CD4-positive, alpha-beta T cell treated with Interleukin-1 beta for 1 hour (primary cell): ENCODE measurements around the gene UTP20.

ENCODE experiments used
- DNase-seq, 2 donors: peaks; one replicate each; pipeline ENCODE4 v3.0.0-alpha.2; 2020 to 2022

UTP20 gene

DNA sequence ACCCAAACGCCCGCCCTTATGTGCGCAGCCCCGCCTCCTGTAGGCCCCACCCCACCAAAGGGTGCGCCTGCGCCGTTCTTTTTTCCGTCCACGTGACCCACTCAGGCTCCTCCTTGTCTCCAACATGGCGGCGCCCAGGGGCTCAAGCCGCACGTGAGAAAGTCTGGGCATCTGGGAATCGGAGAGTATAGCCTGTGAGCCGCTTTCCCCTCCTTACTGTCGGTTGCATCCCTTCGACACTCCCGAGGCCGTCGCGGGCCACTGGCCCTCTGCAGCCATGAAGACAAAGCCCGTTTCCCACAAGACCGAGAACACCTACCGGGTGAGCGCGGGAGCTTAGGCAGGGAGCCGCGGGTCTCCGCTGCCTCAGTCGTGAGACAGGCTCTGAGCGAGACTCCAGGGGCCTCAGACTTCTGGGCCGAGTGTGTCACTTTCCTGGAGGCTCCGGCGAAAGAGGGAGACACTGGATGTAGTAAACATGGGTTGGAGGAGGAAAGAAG, at the start of gene UTP20:
TSS of gene UTP20 (plus strand) at position 100 of the 500 bp plus-strand sequence. CDS start at position 278, 178 bp downstream.
- DNase-seq: peak; percentile 90 to 94

- DNase-seq: no peak
Observed at GRCh38 chr12:101230547-101230946, 49.4 kb upstream of the UTP20 start.

DNA sequence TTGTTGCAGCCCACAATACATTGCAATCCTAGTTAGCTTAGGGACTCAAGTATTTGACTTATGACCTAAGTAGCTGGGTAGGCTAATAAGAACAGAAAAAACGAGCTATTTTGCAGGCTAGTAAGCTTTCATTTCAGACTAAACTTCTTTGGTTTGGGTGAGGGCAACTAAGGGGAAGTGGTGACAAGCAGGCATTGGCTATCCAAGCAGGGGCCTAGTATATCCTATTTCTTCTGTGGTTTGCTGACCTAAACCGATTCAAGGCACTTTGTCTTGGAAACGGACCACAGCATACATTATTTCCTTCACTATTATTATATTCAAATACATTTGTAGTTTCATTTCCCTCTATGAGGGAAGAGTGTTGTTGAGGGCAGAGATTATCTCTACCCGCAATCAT, 48.3 kb upstream of the UTP20 start:
- DNase-seq: no peak

- no peak for DNase-seq
Observed at GRCh38 chr12:101235686-101236085, 44.2 kb upstream of the UTP20 start.

DNA sequence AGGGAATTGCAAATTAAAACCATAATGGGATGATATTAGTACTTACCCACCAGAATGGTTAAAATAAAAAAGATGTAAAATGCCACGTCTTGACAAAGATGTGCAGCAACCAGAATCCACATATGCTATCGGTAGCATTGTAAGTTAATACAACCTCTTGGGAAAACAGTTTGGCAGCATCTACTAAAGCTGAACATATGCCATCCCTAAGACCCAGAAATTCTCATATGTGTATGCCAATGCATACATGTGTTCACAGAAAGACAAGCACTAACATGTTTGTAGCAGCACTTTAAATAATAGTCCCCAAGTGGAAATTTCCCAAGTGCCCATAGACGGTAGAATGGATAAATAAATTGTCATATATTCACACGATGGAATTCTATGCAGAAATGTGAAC, 41.6 kb upstream of the UTP20 start:
- no peak for DNase-seq

DNA sequence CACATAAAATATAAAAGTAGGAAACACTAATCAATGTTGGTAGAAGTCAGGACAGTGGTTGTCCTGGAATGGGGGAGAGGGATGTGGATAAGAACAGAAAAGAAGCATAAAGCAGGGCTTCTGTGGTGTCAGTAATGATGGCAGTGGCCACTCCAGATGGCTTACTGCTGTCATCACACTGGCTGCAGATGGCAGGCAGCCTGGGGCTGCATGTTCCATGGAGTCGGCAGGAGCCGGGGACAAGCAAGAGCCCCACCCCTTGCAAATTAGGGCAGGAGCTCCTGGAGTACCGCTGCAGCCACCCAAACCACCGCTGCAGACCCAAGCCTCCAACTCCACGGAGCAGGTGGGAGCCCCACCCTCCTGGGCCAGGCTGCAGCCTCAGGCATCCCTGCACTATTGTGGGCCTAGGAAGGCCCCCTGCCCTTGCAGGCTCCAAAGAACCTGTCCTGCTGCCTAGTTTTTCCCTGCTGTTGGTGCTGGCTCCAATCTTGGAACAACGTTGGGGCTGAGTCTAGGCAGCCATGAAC, 41.0 kb upstream of the UTP20 start:
- no peak for DNase-seq

- no peak for DNase-seq
Observed at GRCh38 chr12:101243074-101243473, 36.8 kb upstream of the UTP20 start.

DNA sequence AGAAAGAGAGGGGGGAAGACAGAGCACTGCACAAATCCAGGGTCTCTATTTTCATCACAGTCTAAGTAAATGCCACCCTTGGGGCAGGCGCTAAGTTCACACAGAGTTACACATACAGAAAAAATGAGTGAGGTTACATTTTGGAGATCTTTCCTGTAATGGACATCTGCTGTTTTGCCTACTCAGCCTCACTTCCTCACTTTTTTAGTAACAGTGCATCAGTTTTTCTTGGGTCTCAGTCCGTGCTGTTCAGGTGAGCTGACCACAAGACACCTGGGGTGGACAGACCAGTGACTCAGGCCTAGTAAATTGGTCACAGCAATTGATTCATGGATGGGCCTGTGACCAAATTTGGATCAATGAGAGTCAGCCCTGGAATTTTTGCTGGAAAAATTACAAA, 36.3 kb upstream of the UTP20 start:
- DNase-seq: no peak

DNA sequence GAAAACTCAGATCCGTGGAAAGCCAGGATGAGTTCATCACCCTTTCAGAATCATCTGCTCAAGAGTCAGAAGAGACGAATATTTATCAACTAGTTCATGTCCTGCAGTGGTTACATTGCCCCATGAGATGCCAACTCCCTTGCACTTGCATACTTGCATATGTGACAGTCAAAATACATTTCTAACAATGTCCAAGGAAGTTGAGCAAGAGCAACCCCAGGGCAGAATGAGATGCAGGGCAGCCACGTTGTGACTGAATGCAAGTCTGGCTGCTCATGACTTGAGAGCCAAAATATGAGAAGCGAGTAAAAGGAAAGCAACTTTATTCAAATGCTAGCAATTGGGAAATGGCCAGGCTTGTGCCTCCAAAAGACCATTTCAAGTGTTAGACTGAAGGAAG, 23.6 kb upstream of the UTP20 start:
- no peak for DNase-seq

DNA sequence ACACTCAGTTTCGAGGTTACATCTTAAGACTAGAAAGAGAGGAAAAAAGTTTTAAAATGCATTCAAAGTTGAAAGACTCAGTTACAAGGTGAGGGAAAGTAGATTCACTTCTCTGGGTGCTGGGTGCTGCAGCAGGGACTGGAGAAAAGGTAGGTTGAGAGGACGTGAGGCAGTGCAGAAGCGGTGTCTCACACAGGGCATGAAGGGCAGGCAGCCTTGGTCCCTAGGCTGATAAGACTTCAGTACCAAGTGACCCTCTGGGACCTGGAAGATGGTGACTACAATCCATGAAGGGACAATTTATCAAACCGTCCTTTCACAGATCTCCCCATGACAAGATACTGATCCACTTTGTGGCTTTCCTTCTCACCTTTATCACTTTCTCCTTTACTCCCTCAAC, 22.5 kb upstream of the UTP20 start:
- DNase-seq: no peak

- DNase-seq: no peak
Observed at GRCh38 chr12:101267111-101267510, 12.8 kb upstream of the UTP20 start.

DNA sequence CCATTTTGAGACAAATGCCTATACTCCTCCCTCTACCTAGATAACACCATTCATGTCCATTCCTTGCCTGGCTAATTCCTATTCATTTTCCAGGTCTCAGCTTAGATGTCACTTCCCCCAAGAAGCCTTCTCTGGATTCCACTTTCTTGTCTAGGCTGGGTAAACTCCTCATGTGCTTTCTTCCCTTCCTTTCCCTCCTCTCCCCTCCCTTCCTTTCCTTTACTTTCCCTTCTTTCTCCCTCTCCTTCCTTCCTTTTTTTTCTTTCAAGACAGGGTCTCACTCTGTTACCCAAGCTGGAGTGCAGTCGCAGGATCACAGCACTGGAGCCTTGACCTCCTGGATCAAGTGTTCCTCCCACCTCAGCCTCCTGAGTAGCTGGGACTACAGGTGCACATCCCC, 3.5 kb upstream of the UTP20 start:
- no peak for DNase-seq

DNA sequence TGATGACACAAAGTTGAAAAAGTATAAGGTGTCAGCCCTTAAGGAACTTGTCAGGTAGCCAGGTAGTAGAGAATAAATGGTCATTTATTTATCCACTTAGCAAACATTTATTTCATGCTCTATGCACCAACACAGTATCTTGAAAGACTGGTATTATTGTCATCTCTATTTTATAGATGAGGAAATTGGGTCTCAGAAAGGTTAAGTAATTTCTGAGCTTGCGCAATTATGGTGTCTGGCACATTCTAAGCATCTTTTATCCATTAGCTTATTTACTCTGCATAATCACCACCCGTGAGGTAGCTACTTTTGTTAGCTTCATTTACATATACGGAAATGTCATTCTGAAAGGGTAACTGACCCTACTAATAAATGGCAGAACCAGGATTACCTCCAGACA, 2.5 kb upstream of the UTP20 start:
- no peak for DNase-seq

DNA sequence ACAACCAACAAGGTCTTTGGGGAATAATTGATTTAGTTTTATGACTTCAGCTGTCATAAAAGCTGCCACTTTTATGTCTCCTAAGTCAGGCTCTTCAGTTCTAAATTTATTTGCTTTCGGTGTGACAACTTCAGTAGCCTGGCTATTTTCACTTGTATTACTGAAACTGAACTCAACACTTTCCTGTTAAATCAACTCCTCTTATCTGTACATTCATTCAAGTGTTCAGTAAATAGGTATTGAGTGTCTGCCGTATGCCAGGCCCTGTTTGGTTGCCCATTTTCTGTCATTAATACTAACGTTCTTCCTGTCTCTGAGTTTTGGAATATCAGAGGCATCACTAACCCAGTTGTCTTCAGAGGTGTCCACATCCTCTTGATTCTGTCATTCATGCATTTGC, 7.5 kb downstream of the UTP20 start:
- DNase-seq: no peak

GRCh38 chr12:101297661-101298060, 17.8 kb downstream of the UTP20 start:
- no peak for DNase-seq

GRCh38 chr12:101298426-101298825, 18.5 kb downstream of the UTP20 start:
- DNase-seq: no peak

DNA sequence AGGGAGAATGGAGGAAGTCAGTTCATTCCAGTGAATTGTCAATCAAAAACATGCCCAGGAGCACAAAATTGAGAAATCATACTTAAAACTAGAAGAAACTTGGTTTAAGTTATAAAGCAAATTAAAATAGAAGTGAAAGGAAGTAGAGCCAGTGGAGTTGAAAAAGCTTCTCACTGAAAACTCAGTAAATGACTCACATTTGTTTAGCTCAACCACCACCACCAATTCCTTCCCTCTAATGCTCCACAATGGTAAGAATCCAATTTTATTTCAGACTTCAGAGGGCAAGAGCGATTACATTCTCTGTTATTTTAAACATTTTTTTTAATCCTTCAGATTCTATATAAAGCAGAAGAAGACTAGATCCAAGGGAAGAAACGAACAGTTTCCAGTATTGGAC, 19.4 kb downstream of the UTP20 start:
- DNase-seq: no peak

- DNase-seq: no peak
Observed at GRCh38 chr12:101299931-101300330, 20.0 kb downstream of the UTP20 start.

- no peak for DNase-seq
Observed at GRCh38 chr12:101302741-101303140, 22.8 kb downstream of the UTP20 start.

DNA sequence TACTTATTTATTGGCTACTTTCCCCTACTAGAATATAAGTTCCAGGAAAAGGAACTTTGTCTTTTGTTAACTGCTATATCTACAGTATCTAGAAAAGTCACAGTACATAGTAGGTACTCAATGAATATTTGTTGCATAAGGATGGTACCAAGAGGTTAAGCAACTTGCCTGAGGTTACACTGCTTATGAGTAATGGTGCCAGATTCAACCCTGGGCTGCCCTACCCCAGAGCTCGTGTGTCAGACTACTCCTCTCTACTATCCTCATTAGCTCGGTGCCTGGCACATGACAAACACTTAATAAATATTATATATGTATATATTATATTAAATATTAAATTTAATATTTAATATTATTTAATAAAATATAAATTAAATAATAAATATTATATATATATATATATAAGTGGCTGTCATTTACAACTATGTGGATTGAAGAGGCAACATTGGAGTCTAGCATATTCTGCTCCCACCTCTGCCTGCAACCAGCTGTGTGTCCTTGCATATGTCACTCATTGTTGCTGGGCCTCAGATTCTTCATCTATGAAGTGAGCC, 25.4 kb downstream of the UTP20 start:
- DNase-seq: no peak

DNA sequence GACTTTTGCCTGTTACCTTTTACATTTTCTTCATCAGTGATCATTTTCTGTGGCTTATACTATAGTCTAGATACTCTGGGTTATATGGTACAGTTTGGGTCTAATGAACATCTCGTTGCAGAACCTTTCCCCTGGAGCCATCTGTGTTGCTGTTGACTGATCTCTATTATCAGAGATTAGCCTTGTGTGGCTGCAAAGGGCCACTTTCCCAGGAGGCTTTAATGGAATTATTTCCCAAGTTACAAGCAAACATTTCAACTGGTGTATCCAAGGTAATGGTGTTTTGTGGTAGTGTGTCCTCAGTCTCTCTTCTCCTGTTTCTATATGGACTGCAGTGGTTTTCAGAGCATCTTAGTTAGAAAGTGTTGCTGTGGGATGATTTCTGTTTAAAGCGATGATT, 25.9 kb downstream of the UTP20 start:
- DNase-seq: no peak

DNA sequence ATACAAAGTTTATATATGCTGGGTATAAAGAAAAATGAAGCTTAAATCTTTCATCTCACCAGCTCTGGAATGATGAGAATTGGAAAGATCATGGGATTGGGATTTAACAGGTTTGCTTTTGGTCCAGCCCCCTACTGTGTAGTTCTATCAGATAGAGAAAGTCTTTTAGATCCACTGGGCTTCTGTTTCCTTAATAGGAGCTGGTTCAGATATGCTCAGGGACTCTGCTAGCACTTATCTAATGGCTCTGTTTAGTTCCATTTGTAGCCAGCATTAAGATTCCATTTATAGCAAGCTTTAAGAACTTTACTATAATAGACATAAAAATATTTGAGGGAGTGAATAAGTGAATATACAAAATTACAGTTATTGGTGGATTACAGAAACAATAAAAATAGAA, 42.6 kb downstream of the UTP20 start:
- no peak for DNase-seq

GRCh38 chr12:101323255-101323654, 43.4 kb downstream of the UTP20 start:
- DNase-seq: no peak

DNA sequence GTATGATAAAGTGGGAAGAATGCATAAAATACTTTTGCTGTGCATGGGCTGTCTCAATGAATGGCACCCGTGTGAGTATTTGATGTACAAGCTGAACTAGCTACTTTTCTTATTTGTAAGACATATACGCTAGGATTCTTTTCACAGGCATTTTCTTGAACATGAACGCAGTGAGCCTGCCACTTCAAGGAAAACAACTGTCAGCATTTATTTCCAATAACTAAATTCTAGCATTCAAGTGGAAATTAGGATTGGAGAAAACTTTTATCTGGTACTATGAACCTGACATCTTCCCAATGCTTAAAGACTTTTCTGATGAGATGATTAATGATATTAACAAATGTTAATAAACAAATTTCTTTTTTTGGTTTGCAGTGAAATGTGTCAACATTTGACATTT, 45.7 kb downstream of the UTP20 start:
- no peak for DNase-seq

GRCh38 chr12:101327051-101327450, 47.1 kb downstream of the UTP20 start:
- DNase-seq: no peak
